GM18526 (cell line): Measurements from ENCODE around the gene ZNF189.
"Not testable (repeated sequence)": the region's sequence is repeated elsewhere in the genome, so short reads cannot be mapped to it uniquely, and the experiment has no call there.

Experiments used
- POLR2A ChIP-seq: IDR thresholded peaks from 3 replicates; pipeline ENCODE4 v1.6.1; 2011; ENCODE audit not compliant: insufficient read length; ENCODE audit errors: extremely low read depth

ZNF189 gene

DNA sequence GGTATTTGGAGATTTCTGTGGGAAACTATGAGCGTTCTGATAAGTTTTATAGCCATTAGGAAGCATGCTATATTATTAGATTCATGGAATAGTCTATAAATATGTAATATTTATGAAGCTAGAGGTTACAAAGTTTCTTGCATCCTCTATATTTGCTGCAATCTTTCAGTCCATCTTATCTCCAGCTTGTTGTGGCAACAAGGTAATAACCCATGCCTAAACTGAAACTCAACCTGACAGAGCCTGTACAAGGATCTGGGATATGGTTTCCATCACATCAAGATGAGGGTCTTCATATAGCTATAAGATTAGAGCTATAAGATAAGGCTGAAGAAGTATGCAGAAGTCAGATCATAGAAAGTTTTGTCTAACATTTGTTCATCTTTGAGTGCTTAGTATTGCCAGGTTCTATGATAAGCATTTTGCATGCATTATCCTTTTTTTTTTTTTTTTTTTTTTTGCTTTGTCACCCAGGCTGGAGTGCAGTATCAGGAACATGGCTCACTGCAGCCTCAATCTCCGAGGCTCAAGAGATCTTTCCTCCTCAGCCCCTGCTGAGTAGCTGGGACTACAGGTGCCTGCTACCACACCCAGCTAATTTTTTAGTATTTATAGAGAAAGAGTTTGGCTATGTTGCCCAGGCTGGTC lies 28.6 kb upstream of the ZNF189 start:
- no peak for TF ChIP-seq POLR2A

DNA sequence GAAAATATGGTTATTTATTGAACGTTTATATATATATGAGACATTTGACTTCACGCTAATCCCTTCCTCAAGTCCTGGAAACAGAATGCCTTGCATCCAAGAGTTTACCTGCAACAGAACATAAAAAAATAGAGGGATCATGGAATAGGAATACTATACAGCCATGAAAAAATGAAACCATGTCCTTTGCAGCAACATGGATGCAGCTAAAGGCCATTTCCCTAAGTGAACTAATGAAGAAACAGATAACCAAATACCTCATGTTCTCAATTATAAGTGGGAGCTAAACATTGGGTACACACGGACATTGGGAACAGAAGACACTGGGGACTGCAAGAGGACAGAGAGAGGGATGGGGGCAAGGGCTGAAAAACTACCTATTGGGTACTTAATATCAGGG lies 26.8 kb upstream of the ZNF189 start:
- no peak for TF ChIP-seq POLR2A

DNA sequence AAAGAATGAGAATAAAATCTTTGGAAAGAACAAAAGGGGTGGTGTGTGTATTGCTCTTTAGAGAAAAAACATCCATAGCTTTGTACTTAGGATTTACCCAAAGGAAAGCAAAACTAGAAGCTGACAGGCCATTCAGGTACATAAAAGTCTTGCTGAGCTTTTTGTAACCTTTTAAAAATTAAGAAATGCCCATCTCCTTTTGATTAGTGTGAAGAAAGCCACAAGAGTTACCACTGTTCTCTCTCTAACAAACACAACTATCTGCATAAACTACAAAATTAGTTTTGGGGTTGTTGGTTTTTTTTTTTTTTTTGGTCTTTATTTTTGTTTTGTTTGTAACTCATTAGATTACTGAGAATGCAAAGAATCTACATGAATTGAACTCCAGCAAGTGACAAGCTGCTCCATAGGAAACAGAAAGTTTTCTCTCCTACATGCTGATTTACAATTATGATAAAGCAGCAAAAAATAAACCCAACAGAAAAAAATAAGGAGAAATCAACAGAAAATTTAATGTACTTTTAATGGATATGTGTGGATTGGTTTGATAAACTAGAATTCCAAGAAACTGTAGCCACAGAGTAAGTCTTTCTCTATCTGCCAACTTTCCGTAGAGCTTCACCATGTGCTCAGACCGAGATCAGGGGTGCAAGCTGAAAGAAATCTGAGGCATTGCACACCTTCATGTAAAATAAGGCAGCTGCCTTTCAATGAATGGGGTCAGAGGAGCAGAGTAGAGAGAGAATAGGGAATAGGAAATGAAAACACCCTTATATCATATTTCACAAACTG lies 26.1 kb upstream of the ZNF189 start:
- TF ChIP-seq POLR2A = no peak

DNA sequence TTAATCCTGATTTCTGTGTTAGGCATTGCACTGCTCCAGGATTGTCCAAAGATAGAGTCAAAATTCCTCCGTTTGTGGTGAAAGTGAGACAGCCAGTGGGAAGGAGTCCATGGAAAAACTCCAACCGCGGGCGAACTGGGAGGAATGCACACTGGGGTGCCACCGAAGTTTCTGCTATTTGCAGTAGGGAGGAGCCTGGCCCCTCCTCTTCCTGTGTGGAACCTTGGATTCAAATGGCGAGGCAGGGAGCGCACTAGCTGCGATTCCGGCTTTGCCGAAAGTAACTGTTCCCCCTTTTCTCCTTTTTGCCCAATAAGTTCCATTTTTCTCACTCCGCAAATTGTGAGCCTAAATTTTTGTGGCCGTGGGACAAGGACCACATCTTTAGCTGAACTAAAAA lies 23.1 kb upstream of the ZNF189 start:
- no peak for TF ChIP-seq POLR2A

DNA sequence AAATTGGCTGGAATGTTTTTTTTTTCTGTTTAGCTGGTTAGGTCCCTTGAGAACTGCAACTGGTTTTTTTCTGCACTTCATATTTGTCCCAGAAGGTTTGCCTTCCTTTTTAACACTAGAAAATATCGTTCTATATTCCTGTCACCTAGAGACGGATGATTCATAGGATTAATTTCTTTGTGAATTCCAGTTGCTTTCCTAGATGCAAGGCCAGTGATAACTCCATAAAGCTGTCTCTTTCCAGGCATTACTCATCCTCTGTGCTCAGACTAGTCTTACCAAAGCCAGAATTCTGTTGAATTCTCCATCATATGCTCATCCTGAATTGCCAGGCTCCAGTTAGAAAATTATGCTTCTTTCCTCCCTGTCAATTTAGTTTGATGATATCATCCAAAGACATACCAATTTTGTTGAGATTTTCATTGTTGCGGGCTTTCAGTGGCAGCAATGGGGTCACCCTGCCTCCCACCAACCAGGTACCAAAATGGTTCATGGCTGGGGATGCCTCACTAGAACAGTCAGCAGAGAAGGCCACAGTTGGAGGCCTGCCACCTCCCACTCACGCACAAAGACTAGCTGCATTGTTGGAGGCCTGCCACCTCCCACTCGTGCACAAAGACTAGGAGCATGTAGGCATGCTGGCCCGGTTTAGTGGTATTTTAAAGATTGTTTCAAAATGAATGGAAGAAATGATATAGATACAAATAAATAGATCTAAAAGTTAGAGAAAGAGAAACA lies 22.4 kb upstream of the ZNF189 start:
- no peak for TF ChIP-seq POLR2A

DNA sequence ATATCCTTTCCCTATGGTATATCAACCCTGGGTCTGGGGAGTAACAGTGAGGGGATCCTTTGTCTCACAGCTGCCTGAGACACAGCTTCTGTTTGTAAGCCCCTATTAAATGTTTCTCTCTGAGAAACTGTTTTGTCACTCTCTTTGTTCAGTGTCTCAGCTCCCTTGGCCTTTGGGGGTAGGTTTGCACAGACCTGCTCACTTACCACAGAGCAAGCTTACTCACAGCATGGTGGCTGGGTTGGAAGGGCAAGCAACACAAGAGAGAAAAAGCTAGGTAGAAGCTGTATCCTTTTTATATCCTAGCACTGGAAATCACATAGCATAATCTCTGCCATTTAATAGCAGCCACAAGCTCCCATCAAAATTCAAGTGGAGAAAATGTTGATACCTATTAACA lies 18.4 kb upstream of the ZNF189 start:
- TF ChIP-seq POLR2A = no peak

DNA sequence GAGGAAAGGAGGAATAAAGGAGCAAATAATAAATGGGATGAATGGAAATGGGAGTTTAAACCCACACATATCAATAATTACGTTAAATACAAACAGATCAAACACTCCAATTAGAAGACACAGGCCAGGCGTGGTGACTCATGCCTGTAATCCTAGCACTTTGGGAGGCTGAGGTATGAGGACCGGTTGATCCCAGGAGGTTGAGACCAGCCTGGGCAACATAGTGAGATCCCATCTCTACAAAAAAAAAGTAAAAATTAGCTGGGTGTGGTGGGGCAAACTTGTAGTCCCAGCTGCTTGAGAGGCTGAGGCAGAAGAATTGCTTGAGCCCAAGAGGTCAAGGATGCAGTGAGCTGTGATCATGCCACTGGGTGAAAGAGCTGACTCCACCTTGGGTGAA lies 17.5 kb upstream of the ZNF189 start:
- TF ChIP-seq POLR2A = no peak

DNA sequence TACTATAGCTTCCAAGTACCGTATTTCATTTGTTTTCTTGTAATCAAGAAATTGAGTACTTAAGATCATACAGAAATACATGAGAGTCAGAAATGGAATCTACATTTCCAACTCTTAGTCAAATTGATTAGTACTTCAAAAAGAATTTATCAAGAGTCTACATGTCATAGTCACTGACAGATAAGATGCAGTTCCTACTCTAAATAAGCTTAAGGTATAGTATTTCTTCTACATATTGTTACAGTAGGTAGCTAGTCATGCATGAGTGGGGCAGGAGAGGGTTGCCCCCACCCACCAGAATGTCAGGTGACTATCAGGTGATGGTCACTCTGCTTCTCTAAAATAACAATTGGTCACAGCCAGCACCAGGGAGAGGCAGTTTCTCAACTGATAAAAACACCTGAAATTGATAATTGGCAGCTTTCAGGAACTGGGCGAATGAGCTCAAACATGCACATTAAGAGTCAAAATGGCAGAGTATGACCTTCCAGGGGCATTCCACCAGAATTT lies 16.8 kb upstream of the ZNF189 start:
- no peak for TF ChIP-seq POLR2A

DNA sequence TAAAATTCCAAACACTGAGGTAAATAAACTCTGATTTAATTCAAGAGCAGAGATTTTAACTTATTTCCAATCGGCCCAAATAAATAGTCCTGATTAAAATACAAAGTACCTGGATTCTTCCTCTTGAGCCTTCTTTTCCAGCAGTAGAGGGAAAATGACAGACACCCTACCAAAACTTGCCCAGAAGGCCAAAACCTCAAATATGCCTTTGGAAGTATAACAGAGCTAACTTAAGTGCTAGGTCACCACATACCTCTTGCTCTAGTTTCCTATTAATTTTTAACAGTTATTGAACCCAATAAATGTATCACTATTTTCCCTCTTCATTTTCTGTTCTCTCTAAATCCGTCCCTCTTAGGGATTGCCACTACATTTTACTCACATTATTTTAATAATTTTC lies 15.3 kb upstream of the ZNF189 start:
- no peak for TF ChIP-seq POLR2A

DNA sequence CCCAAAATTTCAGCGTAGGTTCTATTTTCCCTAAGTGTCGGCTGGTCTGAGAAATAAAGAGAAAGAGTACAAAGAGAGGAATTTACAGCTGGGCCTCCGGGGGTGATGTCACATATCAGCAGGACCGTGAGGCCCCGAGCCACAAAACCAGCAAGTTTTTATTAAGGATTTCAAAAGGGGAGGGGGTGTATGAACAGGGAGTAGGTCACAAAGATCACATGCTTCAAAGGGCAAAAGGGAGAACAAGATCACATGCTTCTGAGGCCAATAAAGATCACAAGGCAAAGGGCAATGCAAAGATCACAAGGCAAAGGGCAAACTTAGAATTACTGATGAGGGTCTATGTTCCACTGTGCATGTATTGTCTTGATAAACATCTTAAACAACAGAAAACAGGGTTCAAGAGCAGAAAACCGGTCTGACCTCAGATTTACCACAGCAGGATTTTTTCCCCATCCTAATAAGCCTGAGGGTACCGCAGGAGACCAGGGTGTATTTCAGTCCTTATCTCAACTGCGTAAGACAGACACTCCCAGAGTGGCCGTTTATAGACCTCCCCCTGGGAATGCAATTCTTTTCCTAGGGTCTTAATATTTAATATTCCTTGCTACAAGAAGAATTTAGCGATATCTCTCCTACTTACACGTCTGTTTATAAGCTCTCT lies 13.6 kb upstream of the ZNF189 start, which contains the start of gene BAAT:
Gene BAAT (minus strand): TSS at position 134 of the 664 bp plus-strand sequence. CDS start 13,602 bp downstream, outside the sequence.
- not testable (repeated sequence) for TF ChIP-seq POLR2A

DNA sequence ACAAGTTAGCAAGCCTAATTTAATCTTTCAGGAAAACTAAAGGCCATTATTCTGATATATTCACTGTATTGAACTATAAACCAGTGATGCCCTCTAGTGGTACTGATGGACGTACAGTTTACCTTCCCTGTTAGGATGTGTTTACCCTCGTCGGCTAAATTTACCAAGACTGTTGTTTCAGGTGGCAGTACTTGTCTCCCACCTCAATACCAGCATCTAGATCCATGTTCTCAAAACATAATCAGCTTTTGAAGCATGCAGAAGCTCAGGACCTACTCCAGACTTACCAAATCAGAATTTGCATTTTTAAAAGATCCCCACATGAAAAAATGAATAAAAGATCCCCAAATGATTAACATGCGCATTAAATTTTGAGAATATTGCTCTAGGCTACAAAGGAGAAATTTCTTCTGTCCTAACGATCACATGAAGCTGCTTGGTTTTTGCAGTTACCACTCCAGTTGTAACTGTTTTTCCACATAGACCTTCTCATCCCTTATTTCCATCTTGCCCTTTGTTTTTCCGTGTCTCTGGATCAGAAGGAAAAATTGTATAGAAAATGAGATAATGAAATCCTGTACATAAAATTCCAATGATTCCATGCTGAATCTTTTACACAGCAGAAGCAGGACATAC lies 10.7 kb upstream of the ZNF189 start:
- no peak for TF ChIP-seq POLR2A

DNA sequence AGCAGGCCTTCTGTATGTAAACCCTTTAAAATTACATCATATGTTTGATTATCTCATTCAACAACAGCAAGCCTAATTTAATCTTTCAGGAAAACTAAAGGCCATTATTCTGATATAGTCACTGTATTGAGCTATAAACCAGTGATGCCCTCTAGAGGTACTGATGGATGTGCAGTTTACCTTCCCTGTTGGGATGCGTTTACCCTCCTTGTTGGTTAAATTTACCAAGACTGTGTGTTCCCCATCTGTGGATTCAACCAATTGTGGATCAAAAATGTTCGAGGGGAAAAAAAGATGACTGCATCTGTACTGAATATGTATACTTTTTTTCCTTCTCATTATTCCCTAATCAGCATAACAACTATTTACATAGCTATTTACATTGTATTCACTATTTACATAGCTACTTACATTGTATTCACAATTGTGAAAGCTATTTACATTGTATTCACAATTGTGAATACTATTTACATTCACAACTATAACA lies 10.1 kb upstream of the ZNF189 start:
- TF ChIP-seq POLR2A = no peak

DNA sequence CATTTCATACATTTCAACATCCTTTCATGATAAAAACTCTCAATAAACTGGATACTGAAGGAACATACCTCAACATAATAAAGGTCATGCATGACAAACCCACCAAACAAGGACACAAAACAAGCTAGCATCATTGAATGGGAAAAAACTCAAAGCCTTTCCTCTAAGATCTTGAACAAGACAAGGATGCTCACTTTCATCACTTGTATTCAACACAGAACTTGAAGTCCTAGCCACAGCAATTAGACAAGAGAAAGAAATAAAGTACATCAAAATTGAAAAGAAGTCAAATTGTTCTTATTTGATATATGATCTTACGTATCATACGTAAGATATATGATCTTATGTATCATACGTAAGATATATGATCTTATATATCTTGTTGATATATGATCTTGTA lies 5.5 kb upstream of the ZNF189 start:
- TF ChIP-seq POLR2A = no peak

DNA sequence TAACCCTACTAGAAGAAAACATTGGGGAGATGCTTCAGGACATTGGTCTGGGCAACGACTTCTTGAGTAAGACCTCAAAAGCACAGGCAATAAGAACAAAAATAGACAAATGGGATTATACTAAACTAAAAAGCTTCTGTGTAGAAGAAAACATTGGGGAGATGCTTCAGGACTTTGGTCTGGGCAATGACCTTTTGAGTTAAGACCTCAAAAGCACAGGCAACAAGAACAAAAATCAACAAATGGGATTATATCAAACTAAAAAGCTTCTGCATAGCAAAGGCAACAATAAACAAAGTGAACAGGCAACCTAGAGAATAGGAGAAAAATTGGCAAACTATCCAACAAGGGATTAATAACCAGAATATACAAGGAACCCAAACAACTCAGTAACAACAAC lies 4.0 kb upstream of the ZNF189 start:
- TF ChIP-seq POLR2A = no peak

DNA sequence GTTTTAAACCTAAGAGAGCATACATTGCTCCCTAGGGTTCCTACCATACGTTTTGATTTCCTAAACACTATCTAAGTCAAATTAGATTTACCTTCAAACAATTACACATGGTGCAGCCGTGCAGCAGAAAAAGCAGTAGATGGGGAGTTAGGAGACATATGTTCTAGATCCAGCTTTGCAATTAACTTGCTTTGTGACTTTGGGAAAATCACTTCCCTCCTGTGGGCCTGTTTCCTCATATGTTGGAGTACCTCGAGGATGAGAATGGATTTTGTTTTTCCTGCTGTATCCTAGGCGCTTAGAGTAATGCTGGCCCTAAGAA lies 944 bp upstream of the ZNF189 start:
- no peak for TF ChIP-seq POLR2A
